HepG2 (cell line): ENCODE results near the gene KRTAP12-1. TPM values are rescaled to one million over a fixed set of nuclear protein-coding genes. Genes with fewer than 3 reads are reported as not detected.
A peak's percentile ranks its signal among the peaks of the same experiment; 100 is the strongest.

Source experiments
- ATAC-seq: fragments of 200-7000 bp; cut with Tn5 transposase; 3 replicates; pipeline ENCODE4 v1.9.1; 2020; ENCODE audit warnings: mild to moderate bottlenecking, moderate library complexity
- BruUV-seq: library from RNA; stranded (reverse); fragments of 400-500 nt; replicated peaks from 2 replicates; lab custom pipeline; 2021; lab: Mats Ljungman, UMichigan
- CTCF ChIA-PET: fragments of 300-600 bp; formaldehyde crosslinking; extraction: SDS; loops from one replicate; lab custom pipeline; 2021; ENCODE audit warnings: low total read pairs, inconsistent platforms, low intra/inter-chr PET ratio; lab: Yijun Ruan, JAX
- POLR2A ChIA-PET: fragments of 350-600 bp; sonication (Branson Sonifier 250); formaldehyde crosslinking; loops from one replicate; lab custom pipeline; 2020; ENCODE audit warnings: antibody characterized with exemption, inconsistent platforms; lab: Yijun Ruan, JAX
- DNase-seq: peaks from one replicate; pipeline ENCODE4 v3.0.0-alpha.2; 2015; ENCODE audit warnings: low spot score
- FAIRE-seq: peaks from 3 replicates; lab custom pipeline; 2011; peaks lifted over from hg19 to GRCh38; lab: Jason Lieb, UNC
- H2AFZ ChIP-seq: one replicate; pipeline ENCODE4 v1.6.1; 2011; ENCODE audit warnings: low read length, inconsistent platforms
- H3K27ac ChIP-seq: fragments of 300-600 bp; 3 replicates; pipeline ENCODE4 v1.8.0; 2011; ENCODE audit warnings: mixed run types, mild to moderate bottlenecking, mixed read lengths, low read length, inconsistent platforms; ENCODE audit not compliant: insufficient read depth; ENCODE audit errors: extremely low read length
- H3K27me3 ChIP-seq, 2 experiments: fragments of 200-600 bp in 1 of 2; 2 replicates in 1 of 2; 3 replicates in 1 of 2; pipeline versions ENCODE4 v1.6.0 to v1.8.0; 2011; ENCODE audit warnings: low read length in 2 of 2, mild to moderate bottlenecking in 2 of 2, moderate library complexity in 2 of 2, inconsistent platforms in 1 of 2; ENCODE audit not compliant: insufficient read depth in 2 of 2, control insufficient read depth in 1 of 2
- H3K36me3 ChIP-seq, 2 experiments: fragments of 200-600 bp in 1 of 2; replicated peaks in 1 of 2; 2 replicates in 1 of 2; 3 replicates in 1 of 2; pipeline versions ENCODE4 v1.5.1 to v1.8.0; 2011; ENCODE audit warnings: low read length in 2 of 2, inconsistent platforms in 1 of 2; ENCODE audit not compliant: insufficient read depth in 2 of 2, control insufficient read depth in 1 of 2
- H3K4me1 ChIP-seq: 2 replicates; pipeline ENCODE4 v1.5.1; 2012; ENCODE audit warnings: low read length, inconsistent platforms; ENCODE audit not compliant: insufficient read depth
- H3K4me2 ChIP-seq: 2 replicates; pipeline ENCODE4 v1.6.0; 2011; ENCODE audit warnings: low read depth, low read length, inconsistent platforms
- H3K4me3 ChIP-seq, 3 experiments: fragments of 200-600 bp in 1 of 3; sonication (generic), shearing (Covaris generic) in 1 of 3; replicated peaks in 1 of 3; 2 replicates each; pipeline ENCODE4 v1.5.1; 2011 to 2016; ENCODE audit warnings: low read length in 3 of 3, inconsistent platforms in 2 of 3, low read depth in 2 of 3, mild to moderate bottlenecking in 2 of 3, control low read depth in 1 of 3, mixed read lengths in 1 of 3; ENCODE audit not compliant: insufficient read depth in 1 of 3
- H3K79me2 ChIP-seq: one replicate; pipeline ENCODE4 v1.6.1; 2011; ENCODE audit warnings: low read length, inconsistent platforms; ENCODE audit not compliant: insufficient read depth
- H3K9ac ChIP-seq: 2 replicates; pipeline ENCODE4 v1.6.0; 2011; ENCODE audit warnings: mild to moderate bottlenecking, low read depth, low read length, inconsistent platforms; ENCODE audit not compliant: insufficient read depth
- H3K9me3 ChIP-seq: 2 replicates; pipeline ENCODE4 v1.5.1; 2012; ENCODE audit warnings: mild to moderate bottlenecking, low read length
- H4K20me1 ChIP-seq: 2 replicates; pipeline ENCODE4 v1.6.0; 2011; ENCODE audit warnings: inconsistent platforms, mild to moderate bottlenecking, low read length, moderate library complexity; ENCODE audit not compliant: insufficient read depth
- BHLHE40 ChIP-seq: IDR thresholded peaks from 2 replicates; pipeline ENCODE4 v1.6.1; 2011; ENCODE audit warnings: low read length, improper control_type of control experiment
- CTCF ChIP-seq: sonication (generic); formaldehyde crosslinking; IDR thresholded peaks from 2 replicates; pipeline ENCODE4 v1.5.0; 2020; ENCODE audit warnings: mild to moderate bottlenecking, missing genetic modification reagents, moderate library complexity
- ZFP1 ChIP-seq: IDR thresholded peaks from 2 replicates; pipeline ENCODE4 v1.6.1; 2016
- ZNF800 ChIP-seq: sonication (generic); formaldehyde crosslinking; IDR thresholded peaks from 2 replicates; pipeline ENCODE4 v1.4.0; 2020; ENCODE audit warnings: missing genetic modification reagents
- WGBS: methylation state at CpG from one replicate; pipeline ENCODE4 v1.1.6; 2017; ENCODE audit warnings: low lambda C conversion rate; 5-methylcytosine and 5-hydroxymethylcytosine counted together
- in situ Hi-C: cut with HindIII; loops from 2 replicates; pipeline ENCODE4 v1.10.0; 2017; ENCODE audit warnings: low pct_unique_long_range_greater_than_20kb; ENCODE audit not compliant: extremely low pct_ligation_motif_present
- intact Hi-C: fragments of 100-400 bp; cut with micrococcal nuclease; formaldehyde crosslinking; loops from one replicate; pipeline ENCODE4 v1.10.0; 2022; ENCODE audit not compliant: unreplicated experiment
- polyA plus RNA-seq, 8 experiments: library from polyadenylated mRNA; depleted of rRNA in 3 of 8; stranded (reverse) in 7 of 8; unstranded in 1 of 8; fragments of >200 nt; fragmentation: Illumina TruSeq in 4 of 8; extraction: Trizol in 4 of 8; gene quantifications; 2 replicates each; pipeline versions ENCODE4 v1.2.1 to v1.2.3, GENCODE V29; 2011 to 2016; ENCODE audit warnings: low read depth in 4 of 8, missing spikeins in 1 of 8, mixed read lengths in 1 of 8; ENCODE audit not compliant: insufficient read depth in 1 of 8
- total RNA-seq, 5 experiments: library from RNA; depleted of rRNA; stranded (reverse); fragments of >200 nt; fragmentation: Illumina TruSeq; extraction: Trizol; gene quantifications; 2 replicates each; pipeline ENCODE4 v1.2.3, GENCODE V29; 2016; ENCODE audit warnings: low read depth in 1 of 5

Gene KRTAP12-1
- total and polyA plus RNA-seq, 2 of the 13 experiments (the other 11 are each of a cell fraction or from before 2014, with no cell fraction given) = not detected

GRCh38 chr21:44710756-44711326 lies 28.9 kb upstream of the KRTAP12-1 start:
- no peak overlapping the region for H3K27ac ChIP-seq
- TF ChIP-seq ZFP1 (CRISPR knock-in tag) (no peak), ZNF800 (CRISPR knock-in tag) (0 out of 2 replicates have a peak, but pooled peaks have one; percentile 31), BHLHE40 (no peak)
- H3K4me2 ChIP-seq = 0 out of 2 replicates have a peak overlapping the region, but pooled peaks have one; percentile 21
- FAIRE-seq = no peak
- peaks cover 16% of the 10 kb centered on the region; the same call in 1 of the 2 replicates for H3K4me1 ChIP-seq
- no peak overlapping the region for H2AFZ ChIP-seq
- H3K9ac ChIP-seq = no peak overlapping the region
- H3K36me3 ChIP-seq = no peaks in the 10 kb centered on the region
- H3K27me3 ChIP-seq = peaks cover 16 to 62% of the 10 kb centered on the region in 2 experiments
- intact Hi-C loops (no loop called here), in situ Hi-C loops (no loop called here)
- no peak overlapping the region; a peak in 1 of 6 replicates for H3K4me3 ChIP-seq
- DNase-seq = no peak
- peak; percentile 14 for ATAC-seq
- ChIA-PET CTCF (no interaction called here), POLR2A (no interaction called here)
- no peaks in the 10 kb centered on the region for H3K79me2 ChIP-seq
- 32% methylated on average over 15 of the region's 20 CpGs for WGBS
- H4K20me1 ChIP-seq = no peaks in the 10 kb centered on the region
- H3K9me3 ChIP-seq = no peaks in the 10 kb centered on the region
- no TSS peak for BruUV-seq

- DNase-seq (no peak), FAIRE-seq (no peak), ATAC-seq (no peak)
- no peaks in the 10 kb centered on the region for H4K20me1 ChIP-seq
- no peaks in the 10 kb centered on the region for H3K36me3 ChIP-seq
- H3K4me1 ChIP-seq = peaks cover 11% of the 10 kb centered on the region; the same call in 1 of the 2 replicates
- intact Hi-C loops (no loop called here), in situ Hi-C loops (no loop called here)
- no TSS peak for BruUV-seq
- no peaks in the 10 kb centered on the region for H3K79me2 ChIP-seq
- H3K9me3 ChIP-seq = no peaks in the 10 kb centered on the region
- H3K27ac ChIP-seq = no peak overlapping the region
- H3K27me3 ChIP-seq = peaks cover 16 to 62% of the 10 kb centered on the region in 2 experiments
- no peak overlapping the region for H3K4me3 ChIP-seq
- WGBS = 53% methylated on average over 9 of the region's 17 CpGs
- H3K9ac ChIP-seq = no peak overlapping the region
- TF ChIP-seq CTCF (CRISPR knock-in tag) = no peak
- no peak overlapping the region for H2AFZ ChIP-seq
- no peak overlapping the region for H3K4me2 ChIP-seq
- ChIA-PET POLR2A (no interaction called here), CTCF (no interaction called here)
These were observed 28.3 kb upstream of the KRTAP12-1 start for GRCh38 chr21:44710294-44710665.
